ENCODE results near the gene POLR2F.
A peak's percentile ranks its signal among the peaks of the same experiment; 100 is the strongest.

The POLR2F gene

DNA sequence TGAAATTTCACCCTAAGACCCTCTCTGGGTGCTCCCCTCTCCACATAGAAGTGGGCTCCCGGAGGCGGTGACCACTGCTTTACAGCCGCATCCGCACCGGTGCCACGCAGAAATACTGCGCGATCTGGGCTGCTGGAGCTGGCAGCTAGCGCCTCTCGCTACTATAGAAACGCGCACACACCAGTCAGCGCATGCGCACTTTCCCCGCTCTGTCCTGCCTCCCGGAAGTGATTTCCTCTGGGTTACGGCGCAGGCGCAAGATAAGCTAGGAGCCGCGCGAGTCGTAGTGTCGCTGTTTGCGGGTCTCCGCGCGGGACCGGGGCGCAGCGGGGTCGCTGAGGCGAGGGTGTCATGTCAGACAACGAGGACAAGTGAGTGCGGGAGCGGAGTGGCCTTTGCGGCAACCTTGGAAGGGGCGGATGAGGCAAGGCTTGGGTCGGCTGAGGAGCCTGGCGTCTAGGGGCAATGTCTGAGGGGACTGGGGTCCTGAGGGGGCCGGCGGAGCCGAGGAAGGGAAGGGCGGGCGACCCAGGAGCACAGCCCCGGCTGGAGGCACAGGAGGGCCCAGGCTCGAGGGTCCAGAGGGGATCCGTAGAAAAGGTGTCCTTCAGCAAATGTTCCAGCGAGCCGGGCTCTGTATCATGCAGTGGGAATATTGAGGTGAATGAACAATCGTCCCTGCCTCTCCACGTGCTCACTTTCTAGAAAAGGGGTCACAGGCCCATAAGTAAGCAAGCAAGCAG is at the start of gene POLR2F, which contains the start of gene C22orf23:
TSS of gene POLR2F (plus strand) at position 263 of the 743 bp plus-strand sequence. CDS start at position 352, 89 bp downstream.
TSS of gene C22orf23 (minus strand) at position 165 of the 743 bp plus-strand sequence. CDS start 452 bp downstream, outside the sequence.
- DNase-seq (ENCODE audit: low read depth in 1 of 2, low spot score in 1 of 2), result peak; percentile 90 to 92

DNA sequence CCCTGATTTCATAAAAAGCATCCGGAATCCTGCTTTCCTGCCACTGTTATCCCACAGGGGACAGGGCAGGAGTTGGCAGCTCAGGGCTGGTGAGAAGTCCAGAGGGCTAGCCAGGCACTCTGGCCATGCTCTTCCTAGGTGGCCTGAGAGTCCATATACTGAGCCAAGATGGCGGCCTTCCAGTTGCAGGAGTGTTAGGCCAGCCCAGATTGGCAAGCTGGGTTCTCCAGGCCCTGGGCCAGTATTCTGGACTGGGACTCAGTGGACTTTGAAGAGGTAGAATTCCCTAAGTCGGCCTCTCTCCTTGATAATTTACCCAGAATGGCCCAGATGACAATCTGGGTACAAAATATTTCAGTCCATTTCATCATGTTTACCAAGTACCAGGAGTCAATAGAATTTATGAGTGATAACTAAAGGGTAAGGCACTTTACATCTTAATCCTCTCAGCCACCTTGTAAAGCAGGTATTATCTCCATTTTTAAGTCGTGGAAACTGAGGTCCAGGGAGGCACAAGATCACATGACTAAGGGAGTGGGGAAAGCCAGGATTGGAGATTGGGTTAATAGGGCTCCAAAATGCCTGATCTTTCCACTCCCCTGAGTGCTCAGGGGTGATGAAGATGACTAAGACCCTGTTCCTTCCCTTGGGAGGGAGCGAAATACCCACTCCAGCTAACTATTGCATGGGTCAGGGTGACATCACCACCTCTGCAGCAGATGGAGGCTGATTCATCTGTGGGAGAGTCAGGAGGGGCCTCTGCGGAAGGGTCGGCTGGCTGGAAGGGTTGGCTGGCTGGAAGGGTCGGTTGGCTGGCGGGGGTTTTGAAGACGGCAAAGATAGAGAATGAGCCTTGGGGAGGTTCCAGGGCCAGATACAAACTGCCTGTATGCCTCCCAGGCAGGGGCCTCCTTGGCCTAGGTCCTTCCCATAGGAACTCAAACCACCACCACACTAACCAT is 48.6 kb upstream of the POLR2F start:
- no peak for DNase-seq (ENCODE audit: low read depth in 1 of 2, low spot score in 1 of 2)

DNA sequence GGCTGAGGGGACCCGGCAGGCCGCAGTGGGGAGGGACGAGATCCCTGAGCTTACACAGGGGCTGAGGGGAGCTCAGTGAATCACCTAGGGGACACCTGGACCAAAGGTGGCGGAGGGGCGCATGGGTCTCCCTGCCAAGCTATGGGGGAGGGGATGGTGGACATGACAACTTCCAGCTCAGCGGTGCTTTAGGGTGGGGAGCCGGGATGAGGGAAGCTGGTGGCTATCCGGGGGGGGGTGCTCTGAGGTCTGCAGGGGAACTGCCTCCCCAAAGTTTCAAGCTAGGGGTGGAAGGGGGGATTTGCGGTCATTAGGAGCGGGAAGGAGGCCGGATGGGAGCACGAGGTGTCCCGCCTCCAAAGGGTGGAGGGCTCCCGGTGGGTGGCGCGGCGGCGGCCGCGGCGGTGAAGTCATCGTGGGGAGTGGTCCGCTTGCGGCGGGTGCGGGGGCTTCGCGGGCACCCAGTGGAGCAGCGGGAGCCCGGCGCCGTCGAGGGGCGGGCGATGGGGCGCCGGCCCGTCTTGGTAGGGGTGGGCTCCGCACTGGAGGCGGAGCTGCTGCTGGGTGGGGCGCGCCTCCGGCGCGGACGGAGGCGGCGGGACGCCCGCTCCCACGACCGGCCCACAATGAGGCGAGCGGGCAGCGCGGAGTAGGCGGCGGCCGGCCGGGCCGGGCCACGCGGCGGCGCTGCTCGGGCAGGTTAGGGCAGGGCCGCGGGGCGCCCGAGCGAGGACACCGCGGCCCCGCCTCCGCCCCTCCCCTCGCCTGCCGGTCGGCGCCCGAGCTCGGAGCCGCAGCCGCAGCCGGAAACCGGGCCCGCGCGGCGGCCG is 47.8 kb upstream of the POLR2F start, which contains the start of gene MICALL1:
TSS of gene MICALL1 (plus strand) at position 764 of the 830 bp plus-strand sequence. CDS start 126 bp downstream, outside the sequence.
- peak; percentile 46 to 54 for DNase-seq (ENCODE audit: low read depth in 1 of 2, low spot score in 1 of 2)

DNA sequence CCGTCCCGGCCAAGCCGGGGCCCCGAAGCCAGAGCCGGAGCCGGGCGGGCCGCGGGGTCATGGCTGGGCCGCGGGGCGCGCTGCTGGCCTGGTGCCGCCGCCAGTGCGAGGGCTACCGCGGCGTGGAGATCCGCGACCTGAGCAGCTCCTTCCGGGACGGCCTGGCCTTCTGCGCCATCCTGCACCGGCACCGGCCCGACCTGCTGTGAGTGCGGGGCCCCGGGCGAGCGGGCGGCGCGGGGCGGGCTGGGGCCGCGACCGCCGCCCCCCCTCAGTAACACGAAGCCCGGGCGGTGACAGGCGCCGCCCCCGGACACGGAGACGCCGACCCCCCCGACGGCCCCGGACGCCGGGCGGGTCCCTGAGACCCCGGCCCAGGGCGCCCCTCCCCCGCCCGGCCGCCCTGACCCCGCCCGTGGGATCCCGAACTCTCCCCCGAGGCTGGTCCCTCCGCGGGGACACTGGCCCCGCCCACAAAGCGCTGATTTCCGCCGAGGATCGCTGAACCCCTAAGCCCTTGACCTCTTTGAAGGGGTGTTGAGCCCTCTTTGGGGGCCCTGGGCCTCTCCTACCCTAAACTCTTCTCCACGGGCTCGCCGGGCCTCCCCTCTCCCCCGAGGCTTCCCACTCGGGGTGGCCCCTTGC is 47.0 kb upstream of the POLR2F start:
- DNase-seq (ENCODE audit: low read depth in 1 of 2, low spot score in 1 of 2), result peak in 1 of 2 donors; percentile 13

DNA sequence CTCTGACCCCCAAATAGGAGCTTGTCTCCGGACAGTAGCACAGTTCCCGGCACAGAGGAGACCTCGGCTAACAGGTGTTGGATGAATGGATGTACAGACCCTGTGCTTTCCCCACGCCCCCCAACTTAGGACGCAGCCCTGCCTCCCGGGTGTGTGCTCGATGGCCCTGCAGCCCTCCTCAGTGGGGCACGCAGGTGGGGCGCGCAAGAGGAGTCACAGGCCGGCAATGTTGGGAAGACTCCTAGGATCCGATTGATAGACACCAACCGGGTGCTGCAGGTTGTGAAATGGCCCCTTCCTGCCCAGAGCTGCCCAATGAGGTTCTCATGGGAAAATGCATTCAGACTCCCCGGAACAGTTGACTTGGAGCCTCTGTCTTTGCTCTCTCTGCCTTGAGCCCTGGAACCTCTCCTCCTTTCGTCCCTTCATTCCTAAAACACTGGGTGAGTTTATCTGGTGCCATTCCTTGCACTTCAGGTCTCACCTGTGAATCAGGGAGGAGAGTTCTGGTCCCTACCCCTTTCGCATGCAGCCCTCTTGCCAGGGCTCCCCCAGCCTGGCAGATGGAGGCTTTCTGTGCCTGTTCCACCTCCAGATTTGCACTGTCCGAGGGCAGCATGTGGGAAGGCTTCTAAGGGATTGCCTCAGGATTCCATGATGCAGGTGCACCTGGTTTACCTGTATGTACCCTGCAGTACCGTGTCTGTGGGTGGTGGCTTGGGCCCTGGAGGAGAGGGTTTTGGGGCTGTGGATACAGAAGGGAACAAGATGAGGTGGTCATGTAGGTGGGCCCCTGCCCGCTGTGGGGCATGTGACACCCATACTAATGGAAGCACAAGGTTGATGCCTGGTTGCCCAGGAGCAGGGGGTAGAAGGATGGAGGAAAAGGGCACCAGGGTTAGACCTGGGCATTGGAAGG is 46.2 kb upstream of the POLR2F start:
- DNase-seq (ENCODE audit: low read depth in 1 of 2, low spot score in 1 of 2), result no peak

DNA sequence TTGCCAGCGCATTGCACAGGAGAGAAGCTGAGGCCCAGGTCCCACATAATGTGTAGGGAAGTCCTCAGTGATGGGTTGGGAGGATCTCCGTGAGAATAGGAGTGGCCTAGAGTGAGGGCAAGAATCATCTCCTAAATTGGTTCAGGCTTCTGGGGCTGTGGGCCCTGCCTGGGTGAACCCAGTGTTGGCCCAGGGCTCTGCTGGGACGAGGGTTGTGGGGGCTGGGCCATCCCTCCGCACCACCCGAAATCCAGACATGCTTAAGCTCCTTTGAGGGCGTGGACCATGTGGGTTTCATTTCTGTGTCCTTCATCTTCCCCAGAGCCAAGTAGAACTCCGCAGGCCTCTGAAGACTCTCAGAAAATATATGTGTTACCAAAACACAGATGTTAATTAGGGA is 43.7 kb upstream of the POLR2F start:
- no peak for DNase-seq (ENCODE audit: low read depth in 1 of 2, low spot score in 1 of 2)

DNA sequence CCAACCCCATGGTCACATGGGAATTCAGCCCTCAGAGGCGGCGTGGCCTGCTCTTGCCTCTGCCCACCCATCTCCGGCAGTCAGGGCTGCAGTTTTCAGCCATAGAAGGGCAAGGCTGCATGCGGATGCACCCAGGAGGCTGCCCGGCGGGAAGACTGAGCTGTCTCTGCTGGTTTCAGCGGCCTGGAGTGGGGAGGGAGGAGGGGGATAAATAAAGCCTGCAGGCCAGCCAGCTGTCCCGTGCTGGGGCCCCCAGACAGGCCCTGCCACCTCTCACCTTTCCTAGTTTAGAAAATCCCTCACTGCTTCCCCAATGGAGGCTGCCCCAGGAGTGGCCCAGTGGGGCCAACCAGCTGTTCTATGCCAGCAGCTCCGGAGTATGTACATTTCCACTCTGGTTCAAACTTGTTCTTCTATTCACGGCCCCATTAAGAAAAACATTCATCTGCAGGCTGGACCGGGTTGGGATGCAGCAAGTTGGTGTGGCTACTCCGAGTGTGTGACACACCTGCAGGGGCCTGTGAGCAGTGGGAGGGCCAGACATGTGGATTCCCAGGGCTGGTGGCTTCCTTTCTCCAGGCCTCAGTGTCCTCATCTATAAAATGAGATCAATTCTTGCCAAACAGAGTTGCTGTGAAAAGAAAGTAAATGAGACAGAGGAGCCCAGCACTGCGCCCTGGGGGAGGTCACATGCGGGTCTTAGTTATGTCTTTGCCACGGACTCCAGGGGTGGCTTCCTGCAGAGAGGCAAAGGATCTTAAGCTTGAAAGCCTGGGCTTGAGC is 42.4 kb upstream of the POLR2F start:
- no peak for DNase-seq (ENCODE audit: low read depth in 1 of 2, low spot score in 1 of 2)

DNA sequence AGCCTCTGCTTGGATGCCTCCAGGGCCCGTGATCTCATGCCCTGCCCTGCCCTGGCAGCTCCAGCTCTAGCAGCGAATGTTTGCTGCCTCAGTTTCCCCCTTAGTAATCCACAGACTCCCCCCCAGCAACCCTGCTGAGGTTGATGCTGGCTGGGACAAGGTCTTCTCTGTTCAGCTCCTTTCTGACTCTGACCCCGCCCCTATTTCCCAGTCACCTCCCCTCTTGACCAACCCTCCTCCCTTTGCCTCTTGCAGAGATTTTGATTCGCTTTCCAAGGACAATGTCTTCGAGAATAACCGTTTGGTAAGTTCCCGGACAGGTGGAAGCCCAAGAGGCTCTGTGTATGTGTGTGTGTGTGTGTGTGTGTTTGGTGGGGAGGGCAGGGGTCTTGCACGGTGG is 41.8 kb upstream of the POLR2F start:
- no peak for DNase-seq (ENCODE audit: low read depth in 1 of 2, low spot score in 1 of 2)

DNA sequence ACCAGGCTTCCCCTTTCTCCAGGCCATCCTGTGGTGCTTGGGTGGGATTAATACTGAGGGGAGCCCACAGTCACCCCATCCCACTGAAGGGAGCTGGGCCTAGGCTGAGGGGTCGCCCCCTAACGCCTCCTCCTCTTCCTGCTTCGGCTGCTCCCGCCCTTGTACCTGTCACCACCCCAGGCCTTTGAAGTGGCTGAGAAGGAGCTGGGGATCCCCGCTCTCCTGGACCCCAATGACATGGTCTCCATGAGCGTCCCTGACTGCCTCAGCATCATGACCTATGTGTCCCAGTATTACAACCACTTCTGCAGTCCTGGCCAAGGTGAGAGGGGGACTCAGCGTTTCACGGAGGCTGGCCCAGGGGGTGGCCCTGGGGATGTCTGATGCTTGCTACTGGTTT is 41.3 kb upstream of the POLR2F start:
- DNase-seq (ENCODE audit: low read depth in 1 of 2, low spot score in 1 of 2), result no peak

DNA sequence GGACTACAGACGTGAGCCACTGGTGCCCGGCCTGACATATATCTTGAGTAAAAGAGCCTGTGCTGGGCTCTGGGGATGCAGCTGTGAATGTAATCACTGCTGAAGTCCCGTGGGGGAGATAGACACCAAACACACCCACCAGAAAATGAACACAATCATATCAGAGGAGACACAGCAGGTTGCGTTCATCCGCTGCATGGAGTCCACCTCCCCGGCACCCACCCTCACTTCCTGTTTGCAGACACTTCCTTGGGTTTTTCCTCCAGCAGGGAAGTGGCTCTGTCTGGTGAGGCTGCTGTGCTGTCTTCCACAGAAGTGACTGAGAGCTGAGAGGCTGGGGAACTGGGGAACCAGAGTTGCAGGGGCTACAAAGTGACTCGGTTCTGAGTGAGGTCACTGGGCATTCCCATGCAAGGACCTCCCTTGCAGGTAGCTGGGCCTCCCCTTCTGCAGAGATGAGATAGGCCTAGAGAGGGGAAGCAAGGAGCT is 40.2 kb upstream of the POLR2F start:
- no peak for DNase-seq (ENCODE audit: low read depth in 1 of 2, low spot score in 1 of 2)

DNA sequence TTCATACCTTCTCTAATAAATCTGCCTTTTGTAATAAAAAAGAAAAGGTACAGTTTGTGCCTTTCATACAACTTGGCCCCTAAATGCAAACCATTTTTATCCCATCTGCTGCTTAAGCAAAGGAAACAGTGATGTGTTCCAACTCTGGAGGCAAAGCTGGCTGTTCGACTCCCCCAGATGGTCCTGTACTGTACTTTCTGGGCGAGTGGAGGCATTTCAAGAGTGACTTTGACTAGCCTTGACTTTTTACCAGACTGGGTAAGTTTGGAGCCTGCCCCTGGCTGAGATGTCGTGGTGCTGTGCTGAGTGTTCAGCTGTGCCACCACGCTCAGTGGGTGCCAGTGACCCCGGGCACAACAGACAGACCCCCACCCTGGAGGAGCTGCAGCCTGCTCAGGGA is 37.2 kb upstream of the POLR2F start:
- DNase-seq (ENCODE audit: low read depth in 1 of 2, low spot score in 1 of 2), result no peak

DNA sequence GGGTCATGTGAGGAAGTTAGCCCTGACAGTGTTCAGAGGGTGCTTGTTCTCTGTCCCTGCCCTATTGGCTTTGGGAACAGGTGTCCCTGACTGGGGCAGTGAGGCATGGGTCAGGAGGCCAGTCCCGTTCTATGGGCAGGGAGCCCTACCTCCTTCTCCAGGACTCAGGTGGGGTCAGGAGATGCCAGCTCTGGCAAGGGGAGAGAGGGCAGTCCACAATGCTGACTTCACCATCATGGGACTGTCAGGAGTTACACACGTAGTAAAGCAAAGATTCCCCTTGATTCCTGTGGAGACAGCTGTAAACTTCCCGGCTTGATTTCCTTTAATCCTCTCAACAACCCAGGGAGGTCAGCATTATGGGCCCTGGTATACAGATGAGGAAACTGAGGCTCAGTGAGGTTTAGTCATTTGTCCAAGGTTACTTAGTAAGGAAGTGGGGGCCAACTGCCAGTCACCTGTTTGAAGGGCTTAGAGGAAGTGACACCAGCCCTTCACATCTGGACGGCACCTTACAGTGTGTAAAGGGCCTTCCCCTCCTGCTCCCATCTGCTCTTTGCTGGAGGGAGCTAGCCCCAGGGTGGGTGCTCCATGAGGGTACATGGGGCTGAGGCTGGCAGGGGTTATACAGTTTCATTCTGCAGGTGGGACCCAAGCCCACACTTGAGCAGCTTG is 35.5 kb upstream of the POLR2F start:
- DNase-seq (ENCODE audit: low read depth in 1 of 2, low spot score in 1 of 2), result no peak

DNA sequence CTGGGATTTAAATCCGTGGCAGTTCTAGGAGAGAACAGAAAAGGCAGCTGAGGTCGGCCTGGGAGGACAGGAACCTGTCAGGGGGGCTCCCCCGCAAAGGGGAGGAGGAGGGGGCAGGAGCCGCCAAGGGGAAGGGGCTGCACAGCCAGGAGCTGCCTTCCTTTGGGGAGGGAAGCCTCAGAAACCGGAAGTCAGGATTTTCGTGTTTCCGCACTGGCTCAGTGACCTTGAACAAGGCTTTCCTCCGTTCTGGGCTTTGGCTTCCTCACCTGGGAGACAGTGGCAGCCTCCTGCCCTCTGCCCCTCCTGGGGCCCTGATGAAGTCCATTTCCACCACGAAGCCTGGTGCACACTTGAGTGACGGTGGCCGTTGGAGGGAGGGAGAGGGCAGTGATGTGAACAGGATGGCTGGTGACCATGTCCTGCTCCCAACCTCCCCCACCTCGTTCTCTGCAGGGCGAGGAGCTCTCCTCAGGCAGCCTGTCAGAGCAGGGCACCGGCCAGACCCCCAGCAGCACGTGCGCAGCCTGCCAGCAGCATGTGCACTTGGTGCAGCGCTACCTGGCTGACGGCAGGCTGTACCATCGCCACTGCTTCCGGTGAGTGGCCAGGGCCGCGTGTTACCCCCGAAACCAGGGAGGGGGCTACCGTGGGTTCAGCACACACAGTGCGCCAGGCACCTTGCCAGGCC is 34.8 kb upstream of the POLR2F start:
- no peak for DNase-seq (ENCODE audit: low read depth in 1 of 2, low spot score in 1 of 2)

DNA sequence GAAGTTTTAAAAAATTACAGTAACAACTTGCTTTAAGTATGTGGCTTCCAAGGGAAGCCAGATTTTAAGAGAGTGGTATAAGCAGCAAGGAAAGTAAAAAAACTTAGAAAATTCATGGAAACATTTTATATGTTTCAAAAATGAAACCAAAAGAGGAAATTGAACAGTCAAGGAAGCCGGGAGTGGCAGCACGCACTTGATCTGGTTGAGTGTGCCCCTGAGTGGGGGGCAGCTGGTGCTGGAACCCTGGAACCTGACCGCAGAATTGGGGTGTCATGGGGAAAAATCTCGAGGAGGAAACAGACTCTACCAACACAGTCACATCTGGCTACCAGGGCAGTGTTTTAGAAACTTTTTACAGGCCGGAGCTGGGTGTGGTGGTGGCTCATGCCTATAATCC is 33.4 kb upstream of the POLR2F start:
- DNase-seq (ENCODE audit: low read depth in 1 of 2, low spot score in 1 of 2), result no peak

DNA sequence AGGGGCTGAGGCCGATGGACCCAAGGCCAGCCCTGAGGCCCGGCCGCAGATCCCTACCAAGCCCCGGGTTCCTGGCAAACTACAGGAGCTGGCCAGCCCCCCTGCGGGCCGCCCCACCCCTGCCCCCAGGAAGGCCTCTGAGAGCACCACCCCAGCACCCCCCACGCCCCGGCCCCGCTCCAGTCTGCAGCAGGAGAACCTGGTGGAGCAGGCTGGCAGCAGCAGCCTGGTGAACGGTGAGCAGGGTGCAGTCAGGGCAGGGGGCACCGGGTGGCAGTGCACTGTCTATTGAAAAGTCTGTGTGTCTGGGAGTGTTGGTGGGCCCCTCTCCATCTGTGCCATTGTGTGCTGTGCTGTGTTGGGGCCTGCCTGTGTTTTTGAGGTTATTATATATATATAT is 31.3 kb upstream of the POLR2F start:
- DNase-seq (ENCODE audit: low read depth in 1 of 2, low spot score in 1 of 2), result no peak

DNA sequence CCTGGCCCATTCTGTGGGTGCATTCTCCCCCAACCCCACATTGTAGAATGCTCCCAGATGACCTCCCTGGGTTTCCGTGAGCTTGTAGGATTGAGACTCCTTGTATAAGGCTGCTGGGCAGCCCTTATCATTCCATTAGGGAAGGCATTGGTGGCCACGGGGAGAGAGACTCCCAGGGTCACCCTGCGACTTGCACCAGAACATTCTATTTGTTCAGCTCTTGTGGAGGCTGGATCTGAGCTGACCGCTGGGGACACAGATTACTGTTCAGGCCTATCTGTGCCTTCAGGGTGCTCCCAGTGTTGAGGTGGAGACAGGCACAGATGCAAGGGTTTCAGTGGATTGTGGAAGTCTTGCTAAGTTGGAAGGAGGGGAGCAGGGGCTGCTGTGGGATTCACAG is 29.6 kb upstream of the POLR2F start:
- no peak for DNase-seq (ENCODE audit: low read depth in 1 of 2, low spot score in 1 of 2)

DNA sequence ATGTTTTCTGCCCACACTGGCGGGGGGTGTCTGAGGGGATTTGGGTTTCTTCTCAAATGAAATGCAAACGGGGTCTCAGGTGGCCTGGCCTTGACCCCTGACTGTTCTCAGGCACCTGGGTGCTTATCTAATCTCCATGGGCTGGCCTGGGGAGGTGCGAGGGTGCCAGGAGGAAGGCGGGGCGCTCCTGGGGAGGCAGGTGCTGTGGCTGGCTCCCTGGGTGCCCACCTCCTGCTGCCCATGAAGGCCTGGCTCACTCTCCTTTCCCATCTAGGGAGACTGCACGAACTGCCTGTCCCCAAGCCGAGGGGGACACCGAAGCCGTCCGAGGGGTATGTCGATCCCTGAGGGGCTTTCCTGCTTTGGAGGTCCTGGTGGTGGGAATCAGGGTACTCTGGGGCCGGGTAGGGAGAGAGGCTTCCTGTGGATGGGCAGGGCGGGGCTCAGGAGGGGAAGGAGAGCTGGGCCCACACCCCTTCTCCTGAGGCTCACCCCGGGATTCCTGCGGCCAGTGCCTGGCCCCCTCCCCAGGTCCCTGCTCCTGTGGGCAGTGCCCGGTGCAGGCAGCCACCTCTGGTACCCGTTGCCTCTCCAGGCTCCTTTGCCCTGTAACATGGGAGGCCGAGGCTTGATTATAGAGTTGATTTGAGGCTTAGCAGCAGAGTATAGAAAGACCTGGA is 29.0 kb upstream of the POLR2F start:
- DNase-seq (ENCODE audit: low read depth in 1 of 2, low spot score in 1 of 2), result no peak

All from stimulated activated CD4-positive, alpha-beta T cell treated with anti-CD3 and anti-CD28 coated beads, Interleukin-15, amount 100 ng/mL, for 1 hour (primary cell).